HG03175 (cell line): ENCODE data around the gene BRMS1.
"Not testable (repeated sequence)": the region's sequence is repeated elsewhere in the genome, so short reads cannot be mapped to it uniquely, and the experiment has no call there.

ENCODE experiments used
- ATAC-seq: cut with Tn5 transposase; IDR thresholded peaks from one replicate; pipeline ENCODE4 v1.9.1; 2021; ENCODE audit warnings: mild to moderate bottlenecking, moderate library complexity; ENCODE audit not compliant: unreplicated experiment

Gene BRMS1

DNA sequence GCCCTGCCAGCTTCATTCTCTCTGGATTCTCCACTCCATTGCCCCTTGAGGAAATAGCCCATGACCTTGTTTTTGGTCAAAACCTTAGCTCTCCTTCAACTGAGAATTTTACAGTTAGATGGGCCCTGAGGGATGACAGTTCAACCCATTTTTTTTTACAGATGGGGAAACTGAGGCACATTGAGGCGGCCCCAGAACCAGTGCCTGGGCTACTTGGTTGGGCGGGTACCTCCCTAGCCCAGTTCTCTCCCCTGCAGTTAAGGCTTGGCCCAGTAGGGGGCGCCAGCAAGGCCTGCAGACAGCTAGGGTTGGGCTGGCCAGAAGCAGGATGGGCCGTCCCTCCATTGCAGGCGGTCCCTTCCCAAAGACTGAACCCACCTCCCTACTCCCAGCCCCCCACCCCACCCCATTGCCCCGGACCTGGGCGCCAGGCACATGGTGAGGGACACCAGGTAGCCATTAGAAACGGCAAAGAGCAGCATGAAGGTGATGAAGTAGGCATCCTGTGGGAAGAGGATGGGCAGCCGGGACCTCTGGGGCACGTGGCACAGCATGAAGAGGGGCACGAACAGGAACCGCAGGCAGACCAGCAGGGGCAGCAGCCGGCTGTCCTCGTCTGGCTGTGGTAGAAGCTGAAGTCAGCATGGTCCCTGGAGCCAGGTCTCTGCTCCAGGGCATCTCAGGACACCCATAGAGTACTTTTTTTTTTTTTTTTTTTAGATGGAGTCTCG, 19.1 kb upstream of the BRMS1 start:
- no peak for ATAC-seq

DNA sequence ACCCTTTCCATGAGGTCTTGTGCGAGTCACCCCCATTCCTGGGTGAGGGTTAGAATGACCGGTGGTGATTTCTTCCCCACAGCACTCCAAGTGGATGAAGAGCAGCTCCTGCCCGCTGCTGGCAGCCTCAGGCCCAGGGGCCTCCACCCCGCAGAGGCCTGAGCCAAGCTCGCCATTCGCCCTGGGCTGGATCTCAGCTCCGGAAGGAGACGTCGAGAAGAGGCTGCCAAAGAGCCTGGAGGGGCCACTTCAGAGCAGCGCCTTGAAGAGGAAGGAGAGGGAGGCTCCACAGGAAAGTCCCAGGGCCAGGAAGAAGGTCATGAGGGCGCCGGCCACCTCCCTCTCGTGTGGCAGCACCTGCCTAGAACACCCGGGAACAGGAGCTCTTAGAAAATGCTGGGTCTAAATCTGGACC, 18.3 kb upstream of the BRMS1 start:
- no peak for ATAC-seq

DNA sequence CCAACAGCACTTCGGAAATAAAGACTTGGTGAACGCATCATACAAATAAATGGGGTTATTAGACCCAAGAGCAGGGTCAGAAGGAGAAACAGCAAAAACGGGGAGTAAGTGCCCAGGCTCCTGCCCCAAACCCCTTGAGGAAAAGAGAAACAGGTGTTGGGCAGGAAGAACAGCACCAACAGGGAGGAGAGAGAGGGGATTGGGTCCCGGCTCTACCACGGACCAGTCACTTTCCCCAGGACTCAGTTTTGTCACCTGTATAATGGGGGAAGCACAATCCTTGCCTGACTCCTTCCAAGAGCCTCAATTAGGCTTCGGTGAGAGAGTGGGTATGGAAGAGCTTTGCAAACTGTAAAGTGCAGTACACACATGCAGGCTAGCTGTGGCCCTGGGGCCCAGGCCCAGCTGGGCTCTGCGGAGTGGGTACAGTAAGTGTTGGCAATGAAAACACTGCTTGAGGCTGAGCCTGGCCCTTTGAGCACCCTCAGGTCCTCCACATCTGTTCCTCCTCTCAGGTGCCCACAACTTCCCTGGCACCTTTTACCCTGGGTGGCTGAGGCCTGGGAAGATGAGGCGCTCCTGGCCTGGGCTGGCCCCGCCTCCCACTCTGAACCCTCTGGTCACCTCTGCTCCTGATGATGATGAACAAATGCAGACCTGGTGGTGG, 17.7 kb upstream of the BRMS1 start:
- ATAC-seq, result no peak

DNA sequence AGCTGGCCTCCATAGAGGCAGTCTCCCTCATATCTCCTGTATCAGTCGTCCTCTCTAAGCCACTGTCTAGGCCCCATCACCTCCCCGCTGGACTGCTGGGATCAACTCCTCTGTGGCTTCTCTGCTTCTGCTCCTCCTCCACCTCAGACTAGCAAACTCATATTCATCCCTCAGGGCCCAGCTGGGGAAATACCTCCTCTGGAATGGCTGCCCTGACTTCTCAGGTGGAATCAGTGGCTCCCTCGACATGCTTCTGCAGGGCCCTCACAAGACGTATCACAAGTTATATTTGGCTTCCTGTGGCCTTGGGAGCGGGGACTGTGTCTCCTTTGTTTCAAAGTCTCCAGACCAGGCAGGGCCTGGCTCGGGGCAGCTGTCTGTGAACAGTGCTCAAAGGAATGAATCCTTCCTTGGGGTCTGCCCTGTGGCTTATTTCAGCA, 16.6 kb upstream of the BRMS1 start:
- no peak for ATAC-seq

- ATAC-seq, result no peak
These were observed 15.6 kb upstream of the BRMS1 start for GRCh38 chr11:66360406-66361073.

- no peak for ATAC-seq
These were observed 14.8 kb upstream of the BRMS1 start for GRCh38 chr11:66359662-66360087.

- ATAC-seq, result not testable (repeated sequence)
These were observed 5.8 kb upstream of the BRMS1 start for GRCh38 chr11:66350560-66351235.

GRCh38 chr11:66349084-66349386, 4.1 kb upstream of the BRMS1 start:
- ATAC-seq, result no peak

DNA sequence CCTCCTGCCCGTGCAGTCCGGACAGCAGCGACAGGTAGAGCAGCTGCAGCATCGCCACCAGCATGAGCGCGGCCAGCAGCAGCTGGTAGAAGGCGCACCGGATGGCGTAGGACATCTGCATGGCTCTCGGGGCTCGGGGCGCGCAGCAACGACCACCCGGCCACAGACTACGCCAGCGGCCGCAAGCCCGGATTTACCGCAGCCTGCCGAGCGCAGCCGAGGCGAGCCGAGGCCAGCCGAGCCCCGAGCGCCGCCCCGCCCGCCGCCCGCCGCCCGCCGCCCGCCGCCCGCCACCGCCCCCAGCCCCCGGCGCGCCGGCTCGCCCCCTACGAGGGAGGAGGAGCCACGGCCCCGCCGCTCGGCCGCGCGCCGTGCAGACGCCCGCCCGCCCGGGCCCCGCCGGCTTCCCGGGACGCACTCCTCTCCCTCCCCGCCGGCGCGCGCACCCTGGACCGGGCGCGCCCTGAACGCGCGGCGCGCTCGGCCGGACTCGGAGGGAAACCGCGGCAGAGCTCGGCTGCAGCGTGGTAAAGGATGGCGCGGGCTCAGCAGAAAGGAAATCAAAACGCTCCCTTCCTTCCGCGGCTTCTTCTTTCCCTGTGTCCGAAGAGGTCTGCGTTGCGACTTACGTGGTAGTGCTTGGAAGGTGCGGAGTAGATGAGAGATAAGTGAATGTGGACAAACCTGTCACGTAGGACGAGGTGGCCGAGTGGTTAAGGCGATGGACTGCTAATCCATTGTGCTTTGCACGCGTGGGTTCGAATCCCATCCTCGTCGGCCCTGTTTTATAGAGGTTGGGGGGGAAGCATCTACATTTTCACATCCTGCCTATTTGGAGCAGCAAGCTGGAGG, 2.7 kb upstream of the BRMS1 start, which contains the start of gene B4GAT1:
Gene B4GAT1, minus strand, starts transcription at position 205 of the 852 bp plus-strand sequence. Its CDS starts 84 bp downstream, at position 121.
- peak; percentile 27 for ATAC-seq

- ATAC-seq, result no peak
These were observed 1.8 kb upstream of the BRMS1 start for GRCh38 chr11:66346476-66347424.

- peak; percentile 15 for ATAC-seq
These were observed 379 bp upstream of the BRMS1 start for GRCh38 chr11:66345316-66345649.

DNA sequence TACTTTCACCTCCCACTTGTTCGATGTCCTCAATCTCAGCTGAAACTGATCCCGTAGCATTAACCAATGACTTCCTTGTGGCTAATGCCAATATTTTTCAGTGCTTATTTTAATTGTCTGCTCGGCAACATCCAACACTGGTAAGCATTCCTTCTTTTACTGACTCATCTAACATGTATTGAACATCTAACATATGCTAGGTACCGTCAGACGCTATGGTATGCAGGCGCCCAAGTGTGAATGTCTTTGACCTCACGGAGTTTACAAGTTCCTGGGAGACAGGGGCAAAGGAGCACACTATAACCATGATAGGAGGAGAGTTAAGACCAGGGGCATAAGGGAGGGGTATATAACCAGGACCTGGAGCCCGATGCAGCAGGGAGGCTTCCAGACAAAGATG, 1.7 kb downstream of the BRMS1 start:
- ATAC-seq, result no peak

DNA sequence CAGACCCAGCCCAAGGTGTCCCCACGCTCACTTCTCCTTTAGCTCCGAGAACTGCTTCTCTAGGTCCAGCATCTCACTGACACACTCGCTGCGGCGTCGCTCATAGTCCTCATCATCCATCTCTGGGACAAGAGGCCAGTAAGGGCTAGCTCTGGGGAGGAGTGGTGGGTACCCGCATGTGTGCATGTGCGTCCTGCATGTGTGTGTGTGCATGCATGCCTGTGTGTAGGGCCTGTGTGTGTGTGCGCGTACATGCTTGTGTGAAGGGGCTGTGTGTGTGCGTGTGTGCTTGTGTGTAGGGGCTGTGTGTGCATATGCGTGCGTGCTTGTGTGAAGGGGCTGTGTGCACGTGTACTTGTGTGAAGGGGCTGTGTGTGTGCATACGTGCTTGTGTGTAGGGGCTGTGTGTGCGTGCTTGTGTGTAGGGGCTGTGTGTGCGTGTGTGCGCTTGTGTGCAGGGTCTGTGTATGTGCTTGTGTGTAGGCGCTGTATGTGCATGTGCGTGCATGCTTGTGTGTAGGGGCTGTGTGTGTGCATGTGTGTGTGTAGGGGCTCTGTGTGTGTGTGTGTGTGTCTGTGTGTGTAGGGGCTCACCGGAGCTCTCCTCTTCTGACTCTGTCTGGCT, 3.3 kb downstream of the BRMS1 start:
- no peak for ATAC-seq

DNA sequence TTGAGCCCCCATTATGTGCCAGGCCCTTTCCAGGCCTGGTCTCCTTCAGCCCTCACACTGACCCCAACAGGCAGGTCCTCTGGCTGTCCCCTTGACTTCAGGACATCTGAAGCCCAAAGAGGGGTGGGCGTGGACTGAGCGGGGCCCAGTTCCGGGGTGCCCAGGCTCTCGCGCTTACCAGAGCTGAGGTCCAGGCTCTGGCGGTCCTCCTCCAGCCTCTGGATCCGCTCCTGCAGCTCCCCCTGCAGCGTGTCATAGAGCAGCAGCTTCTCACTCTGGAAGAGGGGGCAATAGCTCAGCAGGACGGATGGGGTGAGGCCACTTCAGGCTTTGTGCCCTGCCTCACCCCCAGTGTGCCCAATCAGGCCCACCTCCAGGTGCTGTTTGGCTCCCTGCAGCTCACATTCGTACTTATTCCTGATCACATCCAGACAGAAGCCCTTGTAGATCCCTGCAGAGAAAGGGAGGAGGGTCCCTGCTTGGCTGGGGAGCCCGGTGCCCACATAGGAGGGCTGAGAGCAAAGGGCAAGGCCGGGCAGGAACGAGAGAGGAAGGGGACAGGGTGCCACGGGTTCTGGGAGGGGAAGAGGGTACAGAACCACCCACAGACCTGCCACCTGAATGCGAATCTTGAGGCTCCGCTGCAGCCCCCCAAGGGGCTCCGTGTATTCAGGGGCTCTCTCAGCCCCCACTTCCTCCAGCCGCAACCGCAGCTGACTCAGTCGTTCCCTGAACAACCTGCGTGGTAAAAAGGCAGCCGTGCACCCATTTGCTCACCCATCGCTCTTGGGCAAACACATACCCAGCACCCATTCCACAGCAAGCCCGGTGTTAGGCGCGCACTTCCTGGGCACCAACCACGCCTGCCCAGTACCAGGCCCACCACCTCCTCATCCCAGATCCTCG, 4.1 kb downstream of the BRMS1 start:
- no peak for ATAC-seq

- ATAC-seq, result no peak
These were observed 5.0 kb downstream of the BRMS1 start for GRCh38 chr11:66339686-66340483.

DNA sequence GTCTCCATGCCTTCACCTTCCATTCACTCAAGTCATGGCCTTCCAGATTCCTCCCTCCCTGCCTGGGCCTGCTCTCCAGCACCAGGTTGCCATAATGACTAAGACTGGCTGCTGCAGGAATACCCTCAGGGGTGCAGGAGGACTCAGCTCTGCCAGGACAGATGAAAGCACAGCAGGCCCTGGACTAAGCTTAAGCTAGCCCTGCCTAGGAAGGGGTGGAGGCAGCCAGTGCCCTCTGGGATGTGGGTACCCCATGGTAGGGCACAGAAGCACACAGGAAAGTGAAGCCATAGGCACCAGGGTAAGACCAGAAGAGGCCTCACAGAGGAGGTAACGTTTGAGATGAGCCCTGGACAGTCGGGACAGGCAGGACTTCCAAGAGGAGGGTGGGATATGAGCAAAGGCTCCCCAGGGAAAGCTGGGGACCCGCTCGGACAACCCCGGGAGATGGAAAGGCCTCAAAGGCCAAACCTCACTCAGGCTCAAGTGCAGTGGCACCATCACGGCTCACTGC, 5.7 kb downstream of the BRMS1 start:
- ATAC-seq, result no peak
